Measurements from ENCODE around the gene NKX2-8. TPM values are rescaled to one million over a fixed set of nuclear protein-coding genes. Genes with fewer than 3 reads are reported as not detected.
"Not testable (repeated sequence)": the region's sequence is repeated elsewhere in the genome, so short reads cannot be mapped to it uniquely, and the experiment has no call there.

The NKX2-8 gene
- total RNA-seq, 1 donor, result not detected

- H3K9me3 ChIP-seq (ENCODE audit: low read depth, low read length), result no peaks in the 10 kb centered on the region
- H3K4me1 ChIP-seq (ENCODE audit: insufficient read depth, low read length), result no peaks in the 10 kb centered on the region
- TF ChIP-seq CTCF (IDR thresholded peaks at IDR 0.05; ENCODE audit: extremely low read depth, low read depth, low read length), result peak; percentile 80
- H3K27ac ChIP-seq (ENCODE audit: low read depth, low read length), result no peak overlapping the region
- no peaks in the 10 kb centered on the region for H3K79me2 ChIP-seq (ENCODE audit: insufficient read depth, low read length)
- H3K4me2 ChIP-seq (ENCODE audit: insufficient read depth, low read length), result no peak overlapping the region
- no peaks in the 10 kb centered on the region for H3K27me3 ChIP-seq (ENCODE audit: insufficient read depth, low read length)
- no peak overlapping the region for H3K4me3 ChIP-seq (ENCODE audit: insufficient read depth, low read length)
- peak; percentile 47 for DNase-seq (ENCODE audit: insufficient read length, low spot score, missing footprints)
- H4K20me1 ChIP-seq (ENCODE audit: insufficient read depth, low read length), result no peaks in the 10 kb centered on the region
- H3K36me3 ChIP-seq (ENCODE audit: insufficient read depth, low read length), result no peaks in the 10 kb centered on the region
- H2AFZ ChIP-seq (ENCODE audit: low read length), result no peak overlapping the region
These were observed 28.7 kb downstream of the NKX2-8 start for GRCh38 chr14:36553656-36554260.

GRCh38 chr14:36550899-36551298 is 31.5 kb downstream of the NKX2-8 start:
- Histone ChIP-seq H3K36me3 (ENCODE audit: insufficient read depth, low read length) (no peaks in the 10 kb centered on the region), H3K9me3 (ENCODE audit: low read depth, low read length) (no peaks in the 10 kb centered on the region), H3K4me3 (ENCODE audit: insufficient read depth, low read length) (no peak overlapping the region), H3K27me3 (ENCODE audit: insufficient read depth, low read length) (no peaks in the 10 kb centered on the region), H3K79me2 (ENCODE audit: insufficient read depth, low read length) (no peaks in the 10 kb centered on the region), H3K27ac (ENCODE audit: low read depth, low read length) (no peak overlapping the region), H3K4me1 (ENCODE audit: insufficient read depth, low read length) (no peaks in the 10 kb centered on the region), H2AFZ (ENCODE audit: low read length) (no peak overlapping the region), H4K20me1 (ENCODE audit: insufficient read depth, low read length) (no peaks in the 10 kb centered on the region), H3K4me2 (ENCODE audit: insufficient read depth, low read length) (no peak overlapping the region)
- DNase-seq (ENCODE audit: insufficient read length, low spot score, missing footprints), result no peak
- no peak for TF ChIP-seq CTCF (IDR thresholded peaks at IDR 0.05; ENCODE audit: extremely low read depth, low read depth, low read length)

GRCh38 chr14:36544280-36544679 is 38.1 kb downstream of the NKX2-8 start:
- H3K36me3 ChIP-seq (ENCODE audit: insufficient read depth, low read length); H3K4me3 ChIP-seq (ENCODE audit: insufficient read depth, low read length); H3K4me2 ChIP-seq (ENCODE audit: insufficient read depth, low read length); H3K79me2 ChIP-seq (ENCODE audit: insufficient read depth, low read length); H4K20me1 ChIP-seq (ENCODE audit: insufficient read depth, low read length); DNase-seq (ENCODE audit: insufficient read length, low spot score, missing footprints); H2AFZ ChIP-seq (ENCODE audit: low read length); H3K4me1 ChIP-seq (ENCODE audit: insufficient read depth, low read length); H3K27ac ChIP-seq (ENCODE audit: low read depth, low read length); H3K27me3 ChIP-seq (ENCODE audit: insufficient read depth, low read length); H3K9me3 ChIP-seq (ENCODE audit: low read depth, low read length): not testable (repeated sequence)

GRCh38 chr14:36538051-36538450 is 44.4 kb downstream of the NKX2-8 start:
- H3K27ac ChIP-seq (ENCODE audit: low read depth, low read length), result no peak overlapping the region
- H3K4me1 ChIP-seq (ENCODE audit: insufficient read depth, low read length), result no peaks in the 10 kb centered on the region
- H4K20me1 ChIP-seq (ENCODE audit: insufficient read depth, low read length), result no peaks in the 10 kb centered on the region
- H3K27me3 ChIP-seq (ENCODE audit: insufficient read depth, low read length), result peaks cover 3% of the 10 kb centered on the region
- H3K4me3 ChIP-seq (ENCODE audit: insufficient read depth, low read length), result no peak overlapping the region
- no peak for DNase-seq (ENCODE audit: insufficient read length, low spot score, missing footprints)
- no peaks in the 10 kb centered on the region for H3K79me2 ChIP-seq (ENCODE audit: insufficient read depth, low read length)
- H2AFZ ChIP-seq (ENCODE audit: low read length), result no peak overlapping the region
- TF ChIP-seq CTCF (IDR thresholded peaks at IDR 0.05; ENCODE audit: extremely low read depth, low read depth, low read length), result no peak
- H3K4me2 ChIP-seq (ENCODE audit: insufficient read depth, low read length), result no peak overlapping the region
- H3K36me3 ChIP-seq (ENCODE audit: insufficient read depth, low read length), result no peaks in the 10 kb centered on the region
- no peaks in the 10 kb centered on the region for H3K9me3 ChIP-seq (ENCODE audit: low read depth, low read length)

Other genes with a start within 250 kb of the NKX2-8 start
- gene NKX2-1, start 62.4 kb downstream of the NKX2-8 start, total RNA-seq, result not detected in 2 replicates
- under 0.01 TPM in 1 of 2 replicates, not detected in the other for gene PAX9, start 79.2 kb upstream of the NKX2-8 start, total RNA-seq